ENCODE measurements around the gene MPG. TPM values are rescaled to one million over a fixed set of nuclear protein-coding genes. Genes with fewer than 3 reads are reported as not detected.

The MPG gene
- polyA plus RNA-seq, 1 donor from 2014 or later, result 70.9 TPM

GRCh38 chr16:61879-62281 lies 16.1 kb upstream of the MPG start:
- Histone ChIP-seq H3K27me3 (ENCODE audit: insufficient read depth, low read depth, low read length) (no peaks in the 10 kb centered on the region), H3K9me2 (ENCODE audit: insufficient read depth, low read length) (no peaks in the 10 kb centered on the region), H3K9me3 (ENCODE audit: low read length) (no peaks in the 10 kb centered on the region), H3K27ac (ENCODE audit: low read length) (no peak overlapping the region), H3K36me3 (ENCODE audit: insufficient read depth, low read length) (no peaks in the 10 kb centered on the region), H3K79me2 (replicated peaks; ENCODE audit: insufficient read depth, low read length) (no peaks in the 10 kb centered on the region), H3K9ac (ENCODE audit: low read length) (no peak overlapping the region), H2AFZ (ENCODE audit: low read depth, low read length) (no peak overlapping the region), H3F3A (ENCODE audit: insufficient read depth, low read length, poor library complexity, severe bottlenecking) (no peaks in the 10 kb centered on the region), H3K4me3 (ENCODE audit: low read length) (no peak overlapping the region), H3K4me2 (ENCODE audit: low read length) (no peak overlapping the region), H4K20me1 (ENCODE audit: insufficient read depth) (no peaks in the 10 kb centered on the region)
- TF ChIP-seq CTCF (IDR thresholded peaks at IDR 0.05; ENCODE audit: poor library complexity, severe bottlenecking), result no peak

- no peaks in the 10 kb centered on the region for H3K27me3 ChIP-seq (ENCODE audit: insufficient read depth, low read depth, low read length)
- H3K4me3 ChIP-seq (ENCODE audit: low read length), result no peak overlapping the region
- H3K9me3 ChIP-seq (ENCODE audit: low read length), result no peaks in the 10 kb centered on the region
- no peaks in the 10 kb centered on the region for H3F3A ChIP-seq (ENCODE audit: insufficient read depth, low read length, poor library complexity, severe bottlenecking)
- no peak overlapping the region for H3K27ac ChIP-seq (ENCODE audit: low read length)
- H3K9ac ChIP-seq (ENCODE audit: low read length), result no peak overlapping the region
- H4K20me1 ChIP-seq (ENCODE audit: insufficient read depth), result no peaks in the 10 kb centered on the region
- no peak overlapping the region for H2AFZ ChIP-seq (ENCODE audit: low read depth, low read length)
- H3K9me2 ChIP-seq (ENCODE audit: insufficient read depth, low read length), result no peaks in the 10 kb centered on the region
- no peaks in the 10 kb centered on the region for H3K79me2 ChIP-seq (replicated peaks; ENCODE audit: insufficient read depth, low read length)
- H3K4me2 ChIP-seq (ENCODE audit: low read length), result no peak overlapping the region
- H3K36me3 ChIP-seq (ENCODE audit: insufficient read depth, low read length), result no peaks in the 10 kb centered on the region
- TF ChIP-seq POLR2AphosphoS5 (IDR thresholded peaks at IDR 0.05) (no peak), TAF1 (IDR thresholded peaks at IDR 0.05; ENCODE audit: low read depth) (no peak), SMC3 (conservative IDR thresholded peaks at IDR 0.05; ENCODE audit: poor library complexity) (no peak), EP300 (conservative IDR thresholded peaks at IDR 0.05; ENCODE audit: poor library complexity, severe bottlenecking) (no peak), MXI1 (conservative IDR thresholded peaks at IDR 0.05; ENCODE audit: poor library complexity, severe bottlenecking) (no peak), RAD21 (conservative IDR thresholded peaks at IDR 0.05) (no peak), REST (IDR thresholded peaks at IDR 0.05; ENCODE audit: borderline replicate concordance) (no peak), EZH2 (IDR thresholded peaks at IDR 0.05; ENCODE audit: borderline replicate concordance, insufficient read depth, low read length, poor library complexity, severe bottlenecking) (no peak), CTCF (IDR thresholded peaks at IDR 0.05; ENCODE audit: poor library complexity, severe bottlenecking) (no peak)
These were observed 15.6 kb upstream of the MPG start for GRCh38 chr16:62283-62967.

All from neural cell (in vitro differentiated cells).